PC-3 (cell line): Measurements from ENCODE around the gene SH3BP5L. TPM values are rescaled to one million over a fixed set of nuclear protein-coding genes. Genes with fewer than 3 reads are reported as not detected.
A peak's percentile ranks its signal among the peaks of the same experiment; 100 is the strongest.

Experiments used
- ATAC-seq: fragments of 200-7000 bp; cut with Tn5 transposase; 2 replicates; pipeline ENCODE4 v1.9.1; 2020; ENCODE audit warnings: mild to moderate bottlenecking, moderate library complexity
- BruUV-seq: library from RNA; stranded (reverse); fragments of 400-500 nt; replicated peaks from 2 replicates; lab custom pipeline; 2021; lab: Mats Ljungman, UMichigan
- CTCF ChIA-PET: fragments of 300-600 bp; sonication (Branson Sonifier 250); formaldehyde crosslinking; loops from one replicate; lab custom pipeline; 2022; ENCODE audit warnings: antibody characterized with exemption; lab: Charles Lee
- POLR2A ChIA-PET: fragments of 300-600 bp; sonication (Branson Sonifier 250); formaldehyde crosslinking; loops from one replicate; lab custom pipeline; 2022; ENCODE audit warnings: antibody characterized with exemption; ENCODE audit not compliant: unreplicated experiment; lab: Charles Lee
- DNase-seq: peaks from one replicate; pipeline ENCODE4 v3.0.0-alpha.2; 2015
- H2AFZ ChIP-seq: fragments of 300-600 bp; sonication (generic); 2 replicates; pipeline ENCODE4 v1.6.0; 2016; ENCODE audit warnings: antibody characterized with exemption, low read length
- H3F3A ChIP-seq: fragments of 300-600 bp; sonication (generic); one replicate; pipeline ENCODE4 v1.6.0; 2017; ENCODE audit warnings: antibody characterized with exemption, low read length, control low read depth, mild to moderate bottlenecking; ENCODE audit not compliant: unreplicated experiment
- H3K27ac ChIP-seq: fragments of 300-600 bp; sonication (generic); 2 replicates; pipeline ENCODE4 v1.5.1; 2016; ENCODE audit warnings: mild to moderate bottlenecking, low read length
- H3K27me3 ChIP-seq: fragments of 300-600 bp; sonication (generic); 2 replicates; pipeline ENCODE4 v1.6.1; 2016; ENCODE audit warnings: low read length, mixed read lengths
- H3K36me3 ChIP-seq: fragments of 300-600 bp; sonication (generic); 2 replicates; pipeline ENCODE4 v1.6.1; 2016; ENCODE audit warnings: low read depth, mixed run types, low read length, mixed read lengths
- H3K4me1 ChIP-seq: fragments of 300-600 bp; sonication (generic); 2 replicates; pipeline ENCODE4 v1.5.1; 2016; ENCODE audit warnings: low read length; ENCODE audit not compliant: insufficient read depth
- H3K4me2 ChIP-seq: fragments of 300-600 bp; sonication (generic); 2 replicates; pipeline ENCODE4 v1.6.0; 2016; ENCODE audit warnings: low read length
- H3K4me3 ChIP-seq: fragments of 300-600 bp; sonication (generic); 2 replicates; pipeline ENCODE4 v1.5.1; 2016; ENCODE audit warnings: mild to moderate bottlenecking, low read length, mixed read lengths
- H3K79me2 ChIP-seq: fragments of 300-600 bp; sonication (generic); 2 replicates; pipeline ENCODE4 v1.6.1; 2017; ENCODE audit warnings: low read length, mixed read lengths
- H3K9ac ChIP-seq: fragments of 300-600 bp; sonication (generic); 2 replicates; pipeline ENCODE4 v1.6.0; 2016; ENCODE audit warnings: mild to moderate bottlenecking, low read length
- H3K9me2 ChIP-seq: fragments of 300-600 bp; sonication (generic); replicated peaks from 2 replicates; pipeline ENCODE4 v1.6.1; 2016; ENCODE audit warnings: mixed run types, low read length, mixed read lengths
- H3K9me3 ChIP-seq: fragments of 300-600 bp; sonication (generic); 2 replicates; pipeline ENCODE4 v1.6.1; 2016; ENCODE audit warnings: low read length, mixed read lengths
- H4K20me1 ChIP-seq: fragments of 300-600 bp; sonication (generic); 2 replicates; pipeline ENCODE4 v1.6.1; 2016; ENCODE audit warnings: low read length, mixed read lengths
- CTCF ChIP-seq: fragments of 300-600 bp; sonication (generic); conservative IDR thresholded peaks from 2 replicates; pipeline ENCODE4 v1.5.1; 2017; ENCODE audit warnings: antibody characterized with exemption, low read depth, mild to moderate bottlenecking, low read length
- EZH2 ChIP-seq: fragments of 300-600 bp; sonication (generic); IDR thresholded peaks from one replicate; pipeline ENCODE4 v1.6.1; 2017; ENCODE audit warnings: antibody characterized with exemption, mild to moderate bottlenecking, low read length; ENCODE audit not compliant: unreplicated experiment
- EZH2phosphoT487 ChIP-seq: fragments of 300-600 bp; sonication (generic); IDR thresholded peaks from 2 replicates; pipeline ENCODE4 v1.6.1; 2018; ENCODE audit warnings: mild to moderate bottlenecking, antibody characterized with exemption, low read length, borderline replicate concordance
- intact Hi-C: fragments of 100-400 bp; cut with micrococcal nuclease; formaldehyde crosslinking; loops from 2 replicates; pipeline ENCODE4 v1.9.0; 2023
- total RNA-seq: library from RNA; depleted of rRNA; stranded (reverse); fragments of >200 nt; gene quantifications from 2 replicates; pipeline ENCODE4 v1.2.3, GENCODE V29; 2014

SH3BP5L gene
- total RNA-seq, 1 experiment from 2014 or later: 63.5 TPM

- H3K4me1 ChIP-seq: peaks cover 37% of the 10 kb centered on the region
- H3K27ac ChIP-seq: peak within 1 kb of the TSS; percentile 58
- CTCF ChIA-PET: interaction anchor here (0.8 to 1.5 kb wide), 3 partner anchors 14 to 34 kb away, joined by 3 to 12 read pairs (median 6); no protein-coding TSS in a partner anchor
- H3K4me3 ChIP-seq: peak within 1 kb of the TSS; percentile 75
- H3F3A ChIP-seq: no peaks in the 10 kb centered on the region
- peak within 1 kb of the TSS; percentile 91 for H2AFZ ChIP-seq
- no peaks in the 10 kb centered on the region for H3K9me2 ChIP-seq
- H3K4me2 ChIP-seq: peak within 1 kb of the TSS; percentile 89
- DNase-seq (peak; percentile 100), ATAC-seq (peak; percentile 78)
- H3K9me3 ChIP-seq: no peaks in the 10 kb centered on the region
- peak within 1 kb of the TSS; percentile 88 for H3K9ac ChIP-seq
- H3K27me3 ChIP-seq: no peaks in the 10 kb centered on the region
- H3K36me3 ChIP-seq: peaks cover 14% of the 10 kb centered on the region; the same call in 1 of the 2 replicates
- BruUV-seq: TSS peak; percentile 77
- intact Hi-C loops: loop anchor here (1.0 kb wide), 4 partner anchors 14 to 47 kb away; partner anchors contain the start of genes PGBD2 and ZNF672
- TF ChIP-seq CTCF (no peak), EZH2phosphoT487 (no peak), EZH2 (no peak)
- no peaks in the 10 kb centered on the region for H4K20me1 ChIP-seq
- peaks cover 31% of the 10 kb centered on the region for H3K79me2 ChIP-seq
- POLR2A ChIA-PET: interaction anchor here (0.6 to 1.0 kb wide), 3 partner anchors 11 to 1002 kb away, joined by 4 read pairs; partner anchors contain the start of genes TRIM58 and ZNF672
Observed at GRCh38 chr1:248858891-248859889, 33.5 kb upstream of the SH3BP5L start, which contains the start of gene ZNF692. TSS of gene ZNF692 (minus strand) at chr1:248859085. CDS start at chr1:248858309, 776 bp downstream.

GRCh38 chr1:248858096-248858890 lies 32.6 kb upstream of the SH3BP5L start:
- Histone ChIP-seq H3K4me1 (peaks cover 34% of the 10 kb centered on the region), H3K4me2 (peak overlapping the region; percentile 89), H3K9me3 (no peaks in the 10 kb centered on the region), H3K36me3 (peaks cover 23% of the 10 kb centered on the region), H3K27me3 (no peaks in the 10 kb centered on the region), H3K9ac (peak overlapping the region; percentile 88), H3K79me2 (peaks cover 31% of the 10 kb centered on the region), H3K9me2 (no peaks in the 10 kb centered on the region), H4K20me1 (no peaks in the 10 kb centered on the region), H3F3A (no peaks in the 10 kb centered on the region), H2AFZ (peak overlapping the region; percentile 91), H3K27ac (peak overlapping the region; percentile 58), H3K4me3 (peak overlapping the region; percentile 75)
- TSS peak; percentile 54 for BruUV-seq
- peak; percentile 70 for TF ChIP-seq CTCF
- no peak for TF ChIP-seq EZH2
- intact Hi-C loops: loop anchor here (1.0 kb wide), 2 partner anchors 20 to 32 kb away; partner anchors contain the start of gene ZNF672
- ChIA-PET CTCF (interaction anchor here (0.8 to 1.5 kb wide), 3 partner anchors 15 to 33 kb away, joined by 3 to 12 read pairs (median 6); no protein-coding TSS in a partner anchor), POLR2A (interaction anchor here (0.6 to 1.0 kb wide), 3 partner anchors 10 to 1001 kb away, joined by 4 read pairs; partner anchors contain the start of genes TRIM58 and ZNF672)
- DNase-seq (peak; percentile 91), ATAC-seq (peak; percentile 54)
